ENCODE measurements around the gene CCDC198. TPM values are rescaled to one million over a fixed set of nuclear protein-coding genes. Genes with fewer than 3 reads are reported as not detected.

Gene CCDC198
- total RNA-seq, 4 donors from 2014 or later: not detected

DNA sequence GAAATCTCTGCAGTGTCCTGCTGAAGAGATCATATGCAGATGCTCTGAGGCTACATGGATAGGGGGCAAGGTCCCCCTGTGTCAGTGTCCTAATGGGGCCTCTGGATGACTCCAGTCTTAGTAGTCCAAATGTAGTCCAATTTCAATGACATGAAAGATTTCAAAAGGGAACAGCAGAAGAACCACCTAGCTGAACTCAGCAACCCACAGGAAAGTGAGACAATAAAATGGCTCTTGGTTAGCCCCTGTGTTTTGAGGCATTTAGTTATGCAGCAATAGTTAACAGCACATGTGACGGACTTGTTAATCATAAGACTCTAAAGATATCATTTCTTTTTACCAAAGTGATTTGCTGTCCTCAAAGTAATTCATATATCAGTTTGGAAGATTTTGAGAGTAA, 22.7 kb downstream of the CCDC198 start:
- TF ChIP-seq, protein P1, sequence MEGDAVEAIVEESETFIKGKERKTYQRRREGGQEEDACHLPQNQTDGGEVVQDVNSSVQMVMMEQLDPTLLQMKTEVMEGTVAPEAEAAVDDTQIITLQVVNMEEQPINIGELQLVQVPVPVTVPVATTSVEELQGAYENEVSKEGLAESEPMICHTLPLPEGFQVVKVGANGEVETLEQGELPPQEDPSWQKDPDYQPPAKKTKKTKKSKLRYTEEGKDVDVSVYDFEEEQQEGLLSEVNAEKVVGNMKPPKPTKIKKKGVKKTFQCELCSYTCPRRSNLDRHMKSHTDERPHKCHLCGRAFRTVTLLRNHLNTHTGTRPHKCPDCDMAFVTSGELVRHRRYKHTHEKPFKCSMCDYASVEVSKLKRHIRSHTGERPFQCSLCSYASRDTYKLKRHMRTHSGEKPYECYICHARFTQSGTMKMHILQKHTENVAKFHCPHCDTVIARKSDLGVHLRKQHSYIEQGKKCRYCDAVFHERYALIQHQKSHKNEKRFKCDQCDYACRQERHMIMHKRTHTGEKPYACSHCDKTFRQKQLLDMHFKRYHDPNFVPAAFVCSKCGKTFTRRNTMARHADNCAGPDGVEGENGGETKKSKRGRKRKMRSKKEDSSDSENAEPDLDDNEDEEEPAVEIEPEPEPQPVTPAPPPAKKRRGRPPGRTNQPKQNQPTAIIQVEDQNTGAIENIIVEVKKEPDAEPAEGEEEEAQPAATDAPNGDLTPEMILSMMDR (IDR thresholded peaks at IDR 0.05; ENCODE audit: low read depth): no peak

DNA sequence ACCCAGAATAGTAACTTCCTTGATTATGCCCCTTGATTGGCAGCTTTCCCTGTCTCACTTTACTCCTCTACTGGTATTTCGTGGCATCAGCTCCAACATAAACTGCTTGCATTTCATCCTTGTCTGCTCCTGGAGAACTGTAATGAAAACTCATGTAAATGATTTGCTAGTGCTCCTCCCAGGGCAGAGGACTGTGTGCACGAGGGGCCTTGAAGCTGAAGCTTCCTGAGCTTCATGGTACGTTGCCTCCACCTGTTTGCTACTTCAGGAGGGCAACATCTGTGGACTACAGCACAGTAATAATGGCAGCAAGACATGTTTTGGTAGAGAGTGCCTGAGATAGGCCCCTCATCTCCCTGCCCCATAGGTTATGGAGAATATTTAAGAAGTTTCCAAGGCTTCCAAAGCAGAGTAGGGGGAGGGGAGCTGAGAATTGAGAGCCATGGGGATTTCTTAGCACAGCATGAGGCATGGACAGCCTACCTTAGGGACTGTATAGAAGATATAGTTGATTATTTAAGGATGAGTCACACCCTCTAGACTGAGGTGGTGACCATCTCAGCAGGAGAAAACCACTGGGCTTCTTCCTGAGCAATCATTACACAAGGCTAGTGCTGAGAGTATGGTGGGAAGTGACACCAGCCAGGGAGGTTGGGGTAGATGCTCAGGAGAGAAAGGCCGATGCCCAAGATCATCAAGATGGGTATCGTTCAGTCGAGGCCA, 29.5 kb downstream of the CCDC198 start:
- TF ChIP-seq, protein P1 (IDR thresholded peaks at IDR 0.05; ENCODE audit: low read depth): no peak

DNA sequence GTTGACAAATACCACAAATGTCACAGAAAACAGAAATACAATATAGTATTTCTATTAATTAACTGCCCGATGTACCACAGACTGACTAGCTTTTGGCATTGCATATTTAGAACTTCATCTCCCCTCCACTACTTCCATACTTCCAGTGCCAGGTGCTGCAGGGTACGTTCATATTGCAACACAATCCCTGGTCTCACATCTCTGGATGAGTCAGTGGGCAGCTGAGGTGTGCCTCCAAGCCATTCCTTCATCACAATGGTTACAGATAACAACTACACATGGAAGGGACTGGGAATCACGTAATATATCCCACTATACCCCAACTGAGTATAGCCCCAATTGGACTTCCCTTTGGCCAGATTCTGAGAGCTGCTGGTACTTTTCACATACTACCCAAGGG, 31.1 kb downstream of the CCDC198 start:
- TF ChIP-seq, protein P1 (IDR thresholded peaks at IDR 0.05; ENCODE audit: low read depth): no peak

DNA sequence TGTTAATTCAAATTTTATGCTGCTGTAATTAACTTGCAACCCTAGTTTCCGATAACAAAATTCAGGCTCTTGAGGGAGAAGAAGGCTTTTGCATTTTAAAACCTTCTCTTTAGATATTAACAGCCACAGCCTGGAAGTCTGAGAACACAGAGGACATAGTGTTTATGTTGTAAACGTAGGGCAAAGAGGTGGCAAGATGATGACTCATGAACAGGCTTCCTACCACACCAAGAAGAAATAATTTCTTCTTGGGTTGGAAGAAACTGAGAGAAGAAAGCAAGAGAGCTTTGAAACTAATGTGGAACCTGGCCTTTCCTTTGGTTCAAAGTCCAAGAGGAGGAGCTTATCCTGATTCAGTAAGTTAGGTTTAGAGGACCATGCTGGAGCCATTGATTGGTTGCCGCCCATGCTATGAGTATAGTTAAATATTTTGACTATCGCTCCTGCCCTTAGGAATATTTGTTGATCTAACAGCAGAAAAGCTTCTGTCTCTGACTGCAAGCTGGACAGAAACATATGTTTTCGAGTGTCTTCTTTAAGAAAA, 31.8 kb downstream of the CCDC198 start:
- TF ChIP-seq, protein P1 (IDR thresholded peaks at IDR 0.05; ENCODE audit: low read depth): no peak

DNA sequence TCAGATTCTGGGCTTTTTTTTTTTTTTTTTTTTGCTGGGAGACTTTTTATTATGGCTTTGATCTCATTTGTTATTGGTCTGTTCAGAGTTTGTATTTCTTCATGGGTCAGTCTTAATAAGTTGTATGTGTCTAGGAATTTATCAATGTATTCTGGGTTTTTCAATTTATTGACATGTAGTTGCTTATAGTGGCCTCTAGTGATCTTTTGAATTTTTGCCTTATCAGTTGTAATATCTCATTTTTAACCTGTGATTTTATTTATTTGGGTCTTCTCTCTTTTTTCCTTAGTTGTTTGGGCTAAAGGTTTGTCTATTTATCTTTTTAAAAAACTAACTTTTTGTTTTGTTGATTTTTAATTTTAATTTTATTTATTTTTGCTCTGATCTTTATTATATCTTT, 57.7 kb downstream of the CCDC198 start:
- TF ChIP-seq, protein P1 (IDR thresholded peaks at IDR 0.05; ENCODE audit: low read depth): no peak

DNA sequence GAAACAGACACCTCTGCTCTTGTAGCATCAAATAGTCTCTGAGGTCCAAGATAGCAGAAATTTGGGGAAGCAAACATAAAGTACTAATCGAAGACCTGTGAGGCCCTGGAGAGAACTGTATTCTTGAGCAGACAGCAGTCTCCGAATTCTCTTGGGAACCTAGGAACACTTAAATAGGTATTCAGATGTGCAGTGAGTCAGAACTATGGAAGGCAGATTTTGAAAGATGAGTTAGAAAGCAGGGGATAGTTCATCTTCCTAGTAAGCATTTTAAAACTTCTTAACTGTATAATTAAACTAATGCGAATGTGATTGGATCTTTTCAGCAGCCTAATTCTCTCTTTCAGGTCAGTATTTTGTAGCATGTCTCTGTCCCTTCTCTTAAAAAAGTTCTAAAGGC, 72.7 kb downstream of the CCDC198 start:
- TF ChIP-seq, protein P1 (IDR thresholded peaks at IDR 0.05; ENCODE audit: low read depth): no peak

DNA sequence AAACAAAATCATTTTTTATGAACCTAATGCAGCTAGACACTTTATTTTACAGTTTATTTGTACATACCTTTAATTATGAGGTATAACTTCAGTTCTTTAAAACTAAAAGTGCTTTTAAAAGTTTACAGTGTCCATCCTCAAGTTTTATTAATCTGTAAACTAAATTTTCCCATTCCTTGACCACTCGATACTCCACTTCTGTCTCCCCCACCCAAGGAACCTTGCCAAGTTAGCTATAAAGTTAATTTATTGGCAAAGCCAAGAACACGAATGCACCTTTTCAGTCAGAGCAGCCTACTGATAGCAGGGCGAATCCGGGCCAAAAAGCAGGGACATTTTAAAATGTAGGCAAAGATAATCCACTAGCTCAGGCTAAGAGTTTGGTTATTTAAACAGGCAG, 73.6 kb downstream of the CCDC198 start:
- TF ChIP-seq, protein P1 (IDR thresholded peaks at IDR 0.05; ENCODE audit: low read depth): no peak

Other genes starting within 250 kb of the CCDC198 start
- gene EXOC5, start 225.0 kb downstream of the CCDC198 start, total RNA-seq: 10 to 100 TPM; 55.8 to 79.9 (median 58.6) TPM
- 10 to 100 TPM; 16.5 to 26.3 (median 21.1) TPM for gene AP5M1, start 224.9 kb downstream of the CCDC198 start, total RNA-seq
- gene NAA30, start 103.3 kb downstream of the CCDC198 start, total RNA-seq: 10 to 100 TPM; 15.1 to 26.7 (median 20.6) TPM

All from subcutaneous adipose tissue (tissue), 4 donors.